Smooth muscle cell (in vitro differentiated cells): ENCODE data around the gene RPL22L1. TPM values are rescaled to one million over a fixed set of nuclear protein-coding genes. Genes with fewer than 3 reads are reported as not detected.
"Not testable (repeated sequence)": the region's sequence is repeated elsewhere in the genome, so short reads cannot be mapped to it uniquely, and the experiment has no call there.

Experiments used
- DNase-seq: peaks from one replicate; lab custom pipeline; 2025; ENCODE audit not compliant: unreplicated experiment; lab: John Stamatoyannopoulos, UW
- H2AFZ ChIP-seq: fragments of 200-600 bp; sonication (generic); 2 replicates; pipeline ENCODE4 v1.6.0; 2016; ENCODE audit warnings: antibody characterized with exemption, low read depth, mild to moderate bottlenecking
- H3F3A ChIP-seq: fragments of 200-600 bp; sonication (generic); 2 replicates; pipeline ENCODE4 v1.6.0; 2017; ENCODE audit warnings: antibody characterized with exemption, low read depth
- H3K27ac ChIP-seq: fragments of 200-600 bp; sonication (generic); 2 replicates; pipeline ENCODE4 v1.5.1; 2016; ENCODE audit warnings: low read depth, mild to moderate bottlenecking
- H3K27me3 ChIP-seq: fragments of 200-600 bp; sonication (generic); 2 replicates; pipeline ENCODE4 v1.6.1; 2016; ENCODE audit warnings: low read depth, mild to moderate bottlenecking
- H3K36me3 ChIP-seq: fragments of 200-600 bp; sonication (generic); 2 replicates; pipeline ENCODE4 v1.5.1; 2016; ENCODE audit warnings: low read depth
- H3K4me1 ChIP-seq: fragments of 200-600 bp; sonication (generic); 2 replicates; pipeline ENCODE4 v1.5.1; 2016; ENCODE audit warnings: low read depth
- H3K4me2 ChIP-seq: fragments of 200-600 bp; sonication (generic); 2 replicates; pipeline ENCODE4 v1.6.0; 2016; ENCODE audit warnings: mild to moderate bottlenecking
- H3K4me3 ChIP-seq: fragments of 200-600 bp; sonication (generic); 2 replicates; pipeline ENCODE4 v1.5.1; 2016; ENCODE audit warnings: mild to moderate bottlenecking
- H3K79me2 ChIP-seq: fragments of 200-600 bp; sonication (generic); 2 replicates; pipeline ENCODE4 v1.6.0; 2016; ENCODE audit warnings: low read depth, mild to moderate bottlenecking
- H3K9ac ChIP-seq: fragments of 200-600 bp; sonication (generic); 2 replicates; pipeline ENCODE4 v1.6.0; 2016; ENCODE audit warnings: low read depth
- H3K9me3 ChIP-seq: fragments of 200-600 bp; sonication (generic); replicated peaks from 2 replicates; pipeline ENCODE4 v1.5.1; 2016; ENCODE audit warnings: low read depth
- H4K20me1 ChIP-seq: fragments of 200-600 bp; sonication (generic); 2 replicates; pipeline ENCODE4 v1.6.0; 2016; ENCODE audit warnings: low read depth
- CTCF ChIP-seq: fragments of 200-600 bp; sonication (generic); IDR thresholded peaks from 2 replicates; pipeline ENCODE4 v1.5.1; 2017; ENCODE audit warnings: borderline replicate concordance, mild to moderate bottlenecking, antibody characterized with exemption; ENCODE audit not compliant: insufficient read depth, poor library complexity, severe bottlenecking
- whole genome bisulfite sequencing: methylation state at CpG from one replicate; pipeline ENCODE4 v1.1.7; 2016; ENCODE audit warnings: low lambda C conversion rate; 5-methylcytosine and 5-hydroxymethylcytosine counted together
- polyA plus RNA-seq: library from polyadenylated mRNA; unstranded; fragments of >200 nt; fragmentation: Nextera tagmentation; extraction: Ambion mirVana; gene quantifications from 2 replicates; pipeline ENCODE4 v1.2.1, GENCODE V29; 2016
- total RNA-seq: library from RNA; depleted of rRNA; stranded (reverse); fragments of >200 nt; gene quantifications from 2 replicates; pipeline ENCODE4 v1.2.3, GENCODE V29; 2014

Gene RPL22L1
- total and polyA plus RNA-seq, 2 experiments from 2014 or later: 22.3 to 118 TPM

- peaks cover 6% of the 10 kb centered on the region for H3K79me2 ChIP-seq
- 93% methylated on average over 3 of the region's 3 CpGs for WGBS
Observed at GRCh38 chr3:170903123-170903522, 33.1 kb upstream of the RPL22L1 start.

GRCh38 chr3:170899455-170899854 lies 29.5 kb upstream of the RPL22L1 start:
- Histone ChIP-seq H3K27me3 (no peaks in the 10 kb centered on the region), H3K79me2 (no peaks in the 10 kb centered on the region), H3K4me1 (no peaks in the 10 kb centered on the region), H3K27ac (no peak overlapping the region), H3K9me3 (no peaks in the 10 kb centered on the region), H2AFZ (no peak overlapping the region), H3K4me3 (no peak overlapping the region), H3K4me2 (no peak overlapping the region), H3K9ac (no peak overlapping the region), H4K20me1 (no peaks in the 10 kb centered on the region), H3K36me3 (no peaks in the 10 kb centered on the region), H3F3A (no peaks in the 10 kb centered on the region)
- 91% methylated on average over 1 of the region's 1 CpG for WGBS
- no peak for TF ChIP-seq CTCF
- DNase-seq: no peak

More at GRCh38 chr3:170903123-170903522, 33.1 kb upstream of the RPL22L1 start:
- Histone ChIP-seq H3K9me3 (no peaks in the 10 kb centered on the region), H3K9ac (no peak overlapping the region), H3K4me1 (peaks cover 7% of the 10 kb centered on the region), H4K20me1 (no peaks in the 10 kb centered on the region), H3K27ac (no peak overlapping the region), H3K4me3 (no peak overlapping the region), H2AFZ (no peak overlapping the region), H3K4me2 (no peak overlapping the region), H3F3A (no peaks in the 10 kb centered on the region), H3K36me3 (no peaks in the 10 kb centered on the region), H3K27me3 (no peaks in the 10 kb centered on the region)
- no peak for DNase-seq
- no peak for TF ChIP-seq CTCF

- Histone ChIP-seq H3F3A (no peaks in the 10 kb centered on the region), H3K4me3 (no peak overlapping the region), H2AFZ (no peak overlapping the region), H3K4me2 (no peak overlapping the region), H4K20me1 (no peaks in the 10 kb centered on the region), H3K79me2 (no peaks in the 10 kb centered on the region), H3K9ac (no peak overlapping the region), H3K27me3 (no peaks in the 10 kb centered on the region), H3K4me1 (no peaks in the 10 kb centered on the region), H3K36me3 (no peaks in the 10 kb centered on the region), H3K9me3 (no peaks in the 10 kb centered on the region), H3K27ac (no peak overlapping the region)
- 96% methylated on average over 2 of the region's 2 CpGs for WGBS
- DNase-seq: no peak
- TF ChIP-seq CTCF: no peak
Observed at GRCh38 chr3:170897978-170898377, 28.0 kb upstream of the RPL22L1 start.

DNA sequence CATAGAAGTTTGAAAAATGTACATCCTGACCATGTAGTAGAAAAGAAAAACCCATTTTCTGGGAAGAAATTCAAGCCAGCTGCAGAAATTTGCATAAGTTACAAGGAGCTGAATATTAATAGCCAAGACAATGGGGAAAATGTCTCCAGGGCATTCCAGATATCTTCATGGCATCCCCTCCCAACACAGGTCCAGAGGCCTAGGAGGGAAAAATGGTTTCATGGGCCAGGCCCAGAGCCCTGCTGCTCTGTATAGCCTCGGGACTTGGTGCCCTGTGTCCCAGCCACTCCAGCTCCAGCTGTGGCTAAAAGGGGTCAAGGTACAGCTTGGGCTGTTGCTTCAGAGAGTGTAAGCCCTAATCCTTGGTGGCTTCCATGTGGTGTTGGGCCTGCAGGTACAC lies 27.2 kb upstream of the RPL22L1 start:
- not testable (repeated sequence) for H3K79me2 ChIP-seq, H3K4me2 ChIP-seq, H3K4me3 ChIP-seq, H3K36me3 ChIP-seq, H2AFZ ChIP-seq, H3K9me3 ChIP-seq, H3K27me3 ChIP-seq, H3F3A ChIP-seq, DNase-seq, H3K4me1 ChIP-seq, H3K9ac ChIP-seq, H3K27ac ChIP-seq, H4K20me1 ChIP-seq
- 91% methylated on average over 1 of the region's 1 CpG for WGBS
